PC-9 (cell line): ENCODE data around the gene NLGN1. TPM values are rescaled to one million over a fixed set of nuclear protein-coding genes. Genes with fewer than 3 reads are reported as not detected.

ENCODE experiments used
- BruUV-seq: library from RNA; stranded (reverse); fragments of 400-500 nt; replicated peaks from 2 replicates; lab custom pipeline; 2021; lab: Mats Ljungman, UMichigan
- CTCF ChIA-PET: fragments of 300-600 bp; sonication (Branson Sonifier 250); formaldehyde crosslinking; loops from one replicate; lab custom pipeline; 2022; ENCODE audit warnings: antibody characterized with exemption; lab: Charles Lee
- POLR2A ChIA-PET: fragments of 300-600 bp; sonication (Branson Sonifier 250); formaldehyde crosslinking; loops from one replicate; lab custom pipeline; 2022; ENCODE audit warnings: antibody characterized with exemption; ENCODE audit not compliant: unreplicated experiment; lab: Charles Lee
- DNase-seq, 2 experiments: peaks; one replicate each; pipeline versions ENCODE4 v3.0.0 to v3.0.0-alpha.2; 2015 to 2022; ENCODE audit warnings: mixed read lengths in 1 of 2
- H2AFZ ChIP-seq: fragments of 200-600 bp; sonication (generic); 2 replicates; pipeline ENCODE4 v1.8.1; 2017; ENCODE audit warnings: antibody characterized with exemption
- H3F3A ChIP-seq: fragments of 200-600 bp; sonication (generic); 2 replicates; pipeline ENCODE4 v1.8.1; 2017; ENCODE audit warnings: antibody characterized with exemption, mild to moderate bottlenecking, low read depth; ENCODE audit not compliant: insufficient read depth
- H3K27ac ChIP-seq: fragments of 200-600 bp; sonication (generic); 2 replicates; pipeline ENCODE4 v1.6.1; 2016; ENCODE audit warnings: mixed run types
- H3K27me3 ChIP-seq: fragments of 200-600 bp; sonication (generic); 2 replicates; pipeline ENCODE4 v1.6.1; 2016; ENCODE audit warnings: low read depth, mixed run types; ENCODE audit not compliant: insufficient read depth
- H3K36me3 ChIP-seq: fragments of 200-600 bp; sonication (generic); 2 replicates; pipeline ENCODE4 v1.6.1; 2016; ENCODE audit warnings: low read depth, mixed run types
- H3K4me1 ChIP-seq: fragments of 200-600 bp; sonication (generic); replicated peaks from 2 replicates; pipeline ENCODE4 v1.6.1; 2016; ENCODE audit warnings: mixed run types; ENCODE audit not compliant: insufficient read depth
- H3K4me2 ChIP-seq: fragments of 200-600 bp; sonication (generic); 2 replicates; pipeline ENCODE4 v1.6.1; 2017; ENCODE audit warnings: mixed run types
- H3K4me3 ChIP-seq: fragments of 200-600 bp; sonication (generic); 2 replicates; pipeline ENCODE4 v1.6.1; 2016; ENCODE audit warnings: mixed run types
- H3K79me2 ChIP-seq: fragments of 200-600 bp; sonication (generic); 2 replicates; pipeline ENCODE4 v1.6.1; 2017; ENCODE audit warnings: low read depth, mixed run types
- H3K9me2 ChIP-seq: fragments of 200-600 bp; sonication (generic); 2 replicates; pipeline ENCODE4 v1.8.1; 2017; ENCODE audit warnings: mild to moderate bottlenecking; ENCODE audit not compliant: insufficient read depth
- H3K9me3 ChIP-seq: fragments of 200-600 bp; sonication (generic); 2 replicates; pipeline ENCODE4 v1.8.1; 2016; ENCODE audit warnings: low read depth; ENCODE audit not compliant: insufficient read depth
- H4K20me1 ChIP-seq: fragments of 200-600 bp; sonication (generic); 2 replicates; pipeline ENCODE4 v1.8.1; 2017; ENCODE audit not compliant: insufficient read depth
- EZH2 ChIP-seq: fragments of 200-600 bp; sonication (generic); IDR thresholded peaks from 2 replicates; pipeline ENCODE4 v1.8.0; 2017; ENCODE audit warnings: antibody characterized with exemption, low read depth
- intact Hi-C: fragments of 100-400 bp; cut with micrococcal nuclease; formaldehyde crosslinking; loops from one replicate; pipeline ENCODE4 v1.10.0; 2022; ENCODE audit not compliant: unreplicated experiment
- total RNA-seq: library from RNA; stranded (reverse); gene quantifications from 2 replicates; pipeline ENCODE4 v1.2.3, GENCODE V29; 2021
- TF ChIP-seq, protein P1 (sequence below): fragments of 200-600 bp; sonication (generic); conservative IDR thresholded peaks from 2 replicates; pipeline ENCODE4 v1.6.1; 2017; ENCODE audit warnings: mixed run types, antibody characterized with exemption, mild to moderate bottlenecking, moderate library complexity

Gene NLGN1
- total RNA-seq, 1 experiment from 2014 or later: 1.4 TPM

DNA sequence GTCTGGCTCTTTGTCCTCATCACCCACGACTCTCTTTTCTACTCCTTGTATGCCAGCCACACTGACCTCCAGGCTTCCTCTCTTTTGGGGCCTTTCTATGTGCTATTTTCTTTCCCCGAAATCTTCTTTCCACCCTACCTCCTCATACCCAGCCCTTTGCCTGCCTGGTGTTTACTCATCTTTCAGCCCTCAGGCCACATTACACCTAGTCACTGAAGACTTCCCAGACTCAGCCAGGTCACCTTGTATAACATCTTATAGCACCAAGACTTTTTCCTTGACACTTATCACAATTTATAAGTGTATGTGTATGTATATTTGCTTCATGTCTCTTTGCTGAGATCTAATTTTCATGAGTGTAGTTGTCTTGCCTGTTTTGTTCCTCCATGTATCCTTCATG, 396.4 kb downstream of the NLGN1 start:
- Histone ChIP-seq H3K36me3 (no peaks in the 10 kb centered on the region), H3K27ac (no peak overlapping the region), H3K4me2 (no peak overlapping the region), H3K79me2 (no peaks in the 10 kb centered on the region), H3K4me3 (no peak overlapping the region), H3K4me1 (no peaks in the 10 kb centered on the region), H4K20me1 (no peaks in the 10 kb centered on the region), H3K9me3 (no peaks in the 10 kb centered on the region), H3F3A (no peaks in the 10 kb centered on the region), H2AFZ (no peak overlapping the region), H3K27me3 (no peaks in the 10 kb centered on the region), H3K9me2 (no peaks in the 10 kb centered on the region; the same call in 1 of the 2 replicates)
- intact Hi-C loops: no loop called here
- TF ChIP-seq EZH2: no peak
- TF ChIP-seq, protein P1, sequence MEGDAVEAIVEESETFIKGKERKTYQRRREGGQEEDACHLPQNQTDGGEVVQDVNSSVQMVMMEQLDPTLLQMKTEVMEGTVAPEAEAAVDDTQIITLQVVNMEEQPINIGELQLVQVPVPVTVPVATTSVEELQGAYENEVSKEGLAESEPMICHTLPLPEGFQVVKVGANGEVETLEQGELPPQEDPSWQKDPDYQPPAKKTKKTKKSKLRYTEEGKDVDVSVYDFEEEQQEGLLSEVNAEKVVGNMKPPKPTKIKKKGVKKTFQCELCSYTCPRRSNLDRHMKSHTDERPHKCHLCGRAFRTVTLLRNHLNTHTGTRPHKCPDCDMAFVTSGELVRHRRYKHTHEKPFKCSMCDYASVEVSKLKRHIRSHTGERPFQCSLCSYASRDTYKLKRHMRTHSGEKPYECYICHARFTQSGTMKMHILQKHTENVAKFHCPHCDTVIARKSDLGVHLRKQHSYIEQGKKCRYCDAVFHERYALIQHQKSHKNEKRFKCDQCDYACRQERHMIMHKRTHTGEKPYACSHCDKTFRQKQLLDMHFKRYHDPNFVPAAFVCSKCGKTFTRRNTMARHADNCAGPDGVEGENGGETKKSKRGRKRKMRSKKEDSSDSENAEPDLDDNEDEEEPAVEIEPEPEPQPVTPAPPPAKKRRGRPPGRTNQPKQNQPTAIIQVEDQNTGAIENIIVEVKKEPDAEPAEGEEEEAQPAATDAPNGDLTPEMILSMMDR: no peak
- BruUV-seq: no TSS peak
- ChIA-PET CTCF (no interaction called here), POLR2A (no interaction called here)
- no peak for DNase-seq

DNA sequence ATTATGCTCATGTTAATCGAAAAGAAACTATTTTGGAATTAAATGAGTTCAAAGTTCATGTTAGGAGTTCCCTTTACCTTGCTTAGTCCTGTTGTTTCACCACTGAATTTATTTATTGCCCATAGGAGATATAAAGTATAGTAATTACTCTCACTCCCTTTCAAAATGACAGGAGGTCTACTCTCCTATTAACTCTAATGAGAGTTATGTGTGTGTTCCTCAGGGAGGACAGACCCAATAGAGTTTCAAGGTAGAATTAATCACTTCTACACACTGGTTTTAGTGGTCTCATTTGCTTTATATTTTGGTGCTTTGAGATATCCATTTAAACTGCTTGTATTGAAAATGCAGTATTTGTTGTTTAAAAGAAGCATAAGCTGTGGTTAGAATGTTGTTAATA, 398.9 kb downstream of the NLGN1 start:
- no peaks in the 10 kb centered on the region for H3K79me2 ChIP-seq
- POLR2A ChIA-PET: no interaction called here
- no peaks in the 10 kb centered on the region for H3K9me3 ChIP-seq
- BruUV-seq: no TSS peak
- no peak overlapping the region for H3K4me3 ChIP-seq
- CTCF ChIA-PET: no interaction called here
- H4K20me1 ChIP-seq: no peaks in the 10 kb centered on the region
- no peaks in the 10 kb centered on the region; the same call in 1 of the 2 replicates for H3K9me2 ChIP-seq
- no peaks in the 10 kb centered on the region for H3K36me3 ChIP-seq
- H3F3A ChIP-seq: no peaks in the 10 kb centered on the region
- no peaks in the 10 kb centered on the region for H3K4me1 ChIP-seq
- intact Hi-C loops: no loop called here
- H2AFZ ChIP-seq: no peak overlapping the region
- DNase-seq: no peak
- no peak overlapping the region for H3K4me2 ChIP-seq
- H3K27ac ChIP-seq: no peak overlapping the region
- no peaks in the 10 kb centered on the region for H3K27me3 ChIP-seq
- TF ChIP-seq EZH2: no peak
- TF ChIP-seq, protein P1: no peak

DNA sequence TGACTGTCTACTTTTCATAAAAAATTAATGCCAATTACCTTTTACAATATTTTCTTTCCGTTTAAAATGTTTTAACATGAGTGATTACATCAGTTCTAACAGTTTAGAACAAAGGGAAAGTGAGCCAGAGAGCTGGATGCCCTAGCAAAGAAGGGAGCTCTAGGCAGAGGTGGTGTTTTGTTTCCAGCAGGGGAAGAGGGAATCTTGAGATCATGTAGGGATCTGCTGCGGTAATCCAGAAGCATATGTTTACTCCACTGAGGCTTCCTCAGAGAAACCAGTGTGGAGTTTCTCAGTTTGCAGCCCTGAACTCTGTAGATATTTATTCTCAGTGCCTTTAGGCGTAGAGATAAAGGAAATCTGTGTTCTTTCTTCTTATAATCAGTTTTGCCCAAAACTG, 399.3 kb downstream of the NLGN1 start:
- Histone ChIP-seq H4K20me1 (no peaks in the 10 kb centered on the region), H3K4me1 (no peaks in the 10 kb centered on the region), H3K4me2 (no peak overlapping the region), H3K9me3 (no peaks in the 10 kb centered on the region), H3F3A (no peaks in the 10 kb centered on the region), H3K79me2 (no peaks in the 10 kb centered on the region), H2AFZ (no peak overlapping the region), H3K36me3 (no peaks in the 10 kb centered on the region), H3K27me3 (no peaks in the 10 kb centered on the region), H3K4me3 (no peak overlapping the region), H3K27ac (no peak overlapping the region), H3K9me2 (no peaks in the 10 kb centered on the region; the same call in 1 of the 2 replicates)
- no TSS peak for BruUV-seq
- ChIA-PET CTCF (no interaction called here), POLR2A (no interaction called here)
- intact Hi-C loops: no loop called here
- no peak for TF ChIP-seq EZH2
- TF ChIP-seq, protein P1: no peak
- no peak for DNase-seq
